Activated effector memory CD4-positive, alpha-beta T cell treated with Interleukin-2 at 50 U/mL for 16 hours (primary cell): Measurements from ENCODE around the gene RNF169.

Experiments used
- DNase-seq: peaks from one replicate; pipeline ENCODE4 v3.0.0-alpha.2; 2020

The RNF169 gene

GRCh38 chr11:74748211-74749126, at the start of gene RNF169:
RNF169 (plus strand) TSS chr11:74748849; CDS start chr11:74748881, 32 bp downstream.
- DNase-seq = peak; percentile 87

- no peak for DNase-seq
These were observed 48.8 kb upstream of the RNF169 start for GRCh38 chr11:74699615-74700396.

GRCh38 chr11:74701351-74701750, 47.3 kb upstream of the RNF169 start:
- no peak for DNase-seq

- DNase-seq = peak; percentile 18
These were observed 46.2 kb upstream of the RNF169 start for GRCh38 chr11:74702383-74703007.

- no peak for DNase-seq
These were observed 45.4 kb upstream of the RNF169 start for GRCh38 chr11:74703211-74703610.

- DNase-seq = no peak
These were observed 41.5 kb upstream of the RNF169 start for GRCh38 chr11:74707182-74707581.

- DNase-seq = no peak
These were observed 40.8 kb upstream of the RNF169 start for GRCh38 chr11:74707602-74708510.

- no peak for DNase-seq
These were observed 39.5 kb upstream of the RNF169 start for GRCh38 chr11:74709175-74709574.

GRCh38 chr11:74710281-74710938, 38.2 kb upstream of the RNF169 start:
- DNase-seq = no peak

- DNase-seq = no peak
These were observed 35.0 kb upstream of the RNF169 start for GRCh38 chr11:74713686-74714085.

GRCh38 chr11:74714904-74715303, 33.7 kb upstream of the RNF169 start:
- no peak for DNase-seq

- no peak for DNase-seq
These were observed 31.3 kb upstream of the RNF169 start for GRCh38 chr11:74717221-74717969.

- no peak for DNase-seq
These were observed 29.6 kb upstream of the RNF169 start for GRCh38 chr11:74719011-74719410.

GRCh38 chr11:74720596-74721478, 27.8 kb upstream of the RNF169 start:
- no peak for DNase-seq

- no peak for DNase-seq
These were observed 27.2 kb upstream of the RNF169 start for GRCh38 chr11:74721479-74721835.

- DNase-seq = no peak
These were observed 25.1 kb upstream of the RNF169 start for GRCh38 chr11:74723511-74723910.

- DNase-seq = no peak
These were observed 22.9 kb upstream of the RNF169 start for GRCh38 chr11:74725701-74726100.

GRCh38 chr11:74726547-74727182, 22.0 kb upstream of the RNF169 start:
- peak; percentile 33 for DNase-seq

- DNase-seq = no peak
These were observed 19.3 kb upstream of the RNF169 start for GRCh38 chr11:74729397-74729796.
